Urothelium cell line (cell line): ENCODE results near the gene PLSCR4.

Source experiments
- DNase-seq: peaks from one replicate; pipeline ENCODE4 v3.0.0; 2011; ENCODE audit warnings: low spot score, mixed read lengths
- FAIRE-seq: peaks from 2 replicates; lab custom pipeline; 2011; peaks lifted over from hg19 to GRCh38; lab: Jason Lieb, UNC

Gene PLSCR4

DNA sequence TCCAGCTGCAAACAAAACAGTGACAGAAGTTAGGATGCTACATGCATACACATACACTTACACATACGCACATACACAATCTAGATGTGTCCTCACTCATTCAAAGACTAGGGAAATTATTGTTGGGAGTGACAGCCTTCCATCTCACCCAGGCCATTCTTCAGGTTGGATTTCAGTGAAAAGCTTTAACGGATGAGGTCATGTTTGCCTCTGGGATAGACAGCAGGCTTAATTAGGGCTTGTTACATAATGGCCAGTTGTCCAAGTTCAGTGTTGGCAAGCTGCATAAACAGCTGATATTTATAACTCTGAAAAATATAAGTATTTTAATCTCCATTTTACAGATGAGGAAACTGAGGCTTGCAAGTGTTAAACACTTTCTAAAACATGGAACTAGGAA lies 54.1 kb downstream of the PLSCR4 start:
- FAIRE-seq (no peak), DNase-seq (no peak)

DNA sequence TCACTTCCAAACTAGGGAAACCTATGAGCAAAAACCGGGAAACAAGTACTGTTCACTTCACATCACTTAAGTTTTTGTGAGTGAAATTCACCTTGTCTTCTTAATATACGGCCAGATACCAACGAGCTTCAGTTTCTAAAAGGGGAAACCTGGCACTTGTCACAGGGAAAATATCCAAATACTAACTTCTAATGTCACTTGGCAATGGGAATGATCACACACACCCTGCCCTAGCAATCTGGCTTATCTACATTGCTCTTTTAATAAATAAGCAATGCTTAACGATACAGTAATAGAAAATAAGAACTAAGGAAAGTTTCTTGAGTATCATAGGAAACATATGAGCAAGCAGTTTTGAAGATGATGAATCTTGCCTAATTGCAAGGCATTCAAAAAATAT lies 55.3 kb downstream of the PLSCR4 start:
- DNase-seq (no peak), FAIRE-seq (no peak)

DNA sequence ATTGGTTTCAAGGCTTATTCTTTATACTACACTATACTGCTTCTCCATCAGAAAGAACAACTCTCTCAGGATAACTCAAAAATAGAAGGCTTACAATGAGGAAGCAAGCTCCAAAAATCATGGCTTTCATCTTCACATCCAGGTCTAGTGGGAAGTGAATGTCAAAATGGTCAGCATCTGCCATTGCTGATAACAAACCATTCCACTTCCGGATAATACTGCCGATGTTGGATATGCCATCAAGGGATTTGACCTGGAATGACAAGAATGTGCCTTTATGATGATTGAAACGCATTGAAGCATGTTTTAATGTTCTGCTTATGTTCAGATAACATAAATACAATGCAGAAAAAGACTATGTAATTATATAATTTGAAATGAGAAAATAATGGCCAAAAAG lies 55.9 kb downstream of the PLSCR4 start:
- FAIRE-seq: no peak

DNA sequence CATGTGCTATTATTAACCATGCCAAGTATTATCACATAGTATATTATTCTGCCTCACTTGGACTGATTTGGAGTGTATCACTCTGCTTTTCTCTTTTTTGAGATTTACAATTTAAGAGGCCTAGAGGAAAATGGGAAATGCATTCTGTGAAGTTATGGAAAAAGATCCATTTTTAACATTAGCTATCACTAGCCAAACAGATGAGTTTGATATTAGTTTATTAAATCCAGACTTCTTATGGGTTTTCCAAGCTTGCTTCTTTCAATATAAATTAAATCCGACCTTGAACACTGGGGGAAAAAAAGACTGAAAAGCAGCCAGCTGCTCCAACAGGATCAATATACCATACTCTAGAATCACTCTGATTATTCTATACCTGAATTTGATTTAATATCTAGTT lies 59.9 kb downstream of the PLSCR4 start:
- FAIRE-seq (no peak), DNase-seq (no peak)

More for the DNA sequence above, 55.9 kb downstream of the PLSCR4 start:
- DNase-seq: no peak

DNA sequence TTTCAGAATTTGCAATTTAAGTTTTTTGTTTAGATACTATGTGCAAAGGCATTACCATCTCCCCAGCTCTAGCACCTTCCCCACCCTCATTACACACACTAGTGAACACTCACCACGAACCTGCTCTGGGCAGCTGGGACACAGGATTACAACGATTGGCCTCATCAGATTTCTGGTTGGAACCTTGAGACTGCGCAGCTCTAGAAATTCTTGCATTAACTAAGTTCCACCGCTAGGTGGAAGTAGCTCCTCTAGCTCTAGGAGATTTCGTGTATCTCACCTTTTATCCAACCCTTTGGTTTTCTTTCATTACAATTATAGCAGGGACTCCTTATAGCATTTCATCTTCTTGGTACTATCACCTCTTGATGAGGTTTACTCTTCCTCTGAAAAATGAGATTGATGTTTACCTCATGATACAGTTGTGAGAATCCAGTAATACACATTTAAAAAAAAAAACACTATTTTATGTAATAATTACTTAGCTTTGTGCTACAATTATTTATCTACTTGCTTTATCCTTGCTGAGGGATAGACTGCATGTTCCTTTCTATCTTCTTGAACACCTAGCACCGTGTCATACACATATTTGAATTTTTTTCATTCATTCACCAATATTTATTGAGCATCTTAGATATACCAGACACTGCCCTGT lies 61.3 kb downstream of the PLSCR4 start:
- DNase-seq (peak; percentile 36), FAIRE-seq (no peak)

DNA sequence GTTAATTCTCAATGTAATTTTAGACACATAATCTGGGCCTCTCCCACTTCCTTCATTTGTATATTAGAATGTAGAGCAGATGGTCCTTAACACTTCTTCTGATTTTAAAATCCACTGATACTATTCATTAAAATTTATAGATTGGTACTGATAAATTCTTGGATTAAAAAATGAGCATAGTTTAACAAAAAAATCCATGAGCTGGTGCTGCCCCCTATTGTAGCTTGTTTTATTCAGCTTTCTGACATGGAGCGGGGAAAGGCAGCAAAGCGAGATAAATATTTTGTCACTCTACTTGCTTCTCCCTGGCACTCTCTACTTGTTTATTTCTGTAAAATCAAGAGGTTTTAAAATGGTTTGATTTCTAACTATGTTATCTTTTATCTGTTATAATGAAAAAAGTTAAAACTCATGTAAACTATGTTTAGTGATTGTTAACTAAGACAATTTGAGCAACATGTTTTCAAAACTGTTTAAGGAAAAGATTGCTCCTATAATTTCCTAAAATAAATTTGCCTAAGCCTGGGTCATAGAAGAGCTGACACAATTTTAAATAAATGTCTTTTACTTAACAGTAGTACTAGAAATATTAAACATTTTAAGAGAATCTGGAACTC lies 63.5 kb downstream of the PLSCR4 start:
- no peak for DNase-seq
- no peak for FAIRE-seq

DNA sequence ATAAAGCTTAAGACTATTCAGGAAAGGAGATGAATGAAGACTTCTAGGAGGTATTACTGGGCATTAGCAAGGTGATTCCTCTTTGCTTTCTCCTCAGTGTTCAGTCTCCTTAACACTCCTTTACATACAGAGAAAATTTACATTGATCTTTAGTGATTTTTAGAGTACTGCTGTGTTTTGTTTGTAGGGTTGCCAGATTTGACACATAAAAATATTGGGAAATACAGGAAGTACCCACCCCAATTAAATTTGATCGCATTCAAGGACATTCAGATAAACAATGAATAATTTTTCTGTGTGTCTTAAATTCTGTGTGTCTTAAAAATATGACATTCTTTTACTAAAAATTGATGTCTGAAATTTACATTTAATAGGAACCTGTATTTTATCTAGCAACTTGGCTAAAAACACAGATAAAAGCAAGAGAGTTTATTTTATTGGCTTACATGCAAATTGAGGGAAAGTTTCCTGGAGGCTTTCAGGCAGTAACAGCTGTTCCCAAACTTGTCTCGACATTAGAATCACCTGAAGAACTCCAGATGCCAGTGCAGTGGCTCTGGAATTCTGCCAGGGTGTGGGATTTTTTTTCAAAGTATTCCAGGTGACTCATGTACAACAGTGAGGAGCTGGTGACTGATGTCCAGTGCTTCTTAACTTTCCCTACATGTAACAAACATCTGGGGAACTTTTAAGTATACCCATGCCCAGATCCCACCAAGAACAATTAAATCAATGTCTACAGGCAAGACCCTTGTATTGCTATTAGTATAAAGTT lies 66.5 kb downstream of the PLSCR4 start:
- FAIRE-seq (no peak), DNase-seq (peak; percentile 34)

DNA sequence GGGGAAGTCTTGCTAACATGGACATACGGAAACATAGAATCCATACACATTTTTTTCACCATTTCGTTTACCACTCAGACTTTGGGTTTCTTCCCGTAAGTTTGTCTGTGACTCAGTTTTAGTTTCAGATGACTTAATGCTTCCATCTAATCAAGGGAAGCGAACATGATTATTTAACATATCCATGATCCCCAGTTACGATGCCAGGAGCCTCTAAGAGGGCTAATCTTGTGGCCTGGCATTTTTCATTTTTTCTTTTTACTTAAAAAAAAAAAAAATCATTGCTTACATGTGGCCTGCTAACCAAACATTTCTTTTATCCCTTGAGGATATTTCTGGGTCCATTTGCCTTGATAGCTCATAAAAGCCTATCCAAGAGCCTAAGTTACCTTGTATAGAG lies 69.7 kb downstream of the PLSCR4 start:
- DNase-seq (no peak), FAIRE-seq (no peak)

DNA sequence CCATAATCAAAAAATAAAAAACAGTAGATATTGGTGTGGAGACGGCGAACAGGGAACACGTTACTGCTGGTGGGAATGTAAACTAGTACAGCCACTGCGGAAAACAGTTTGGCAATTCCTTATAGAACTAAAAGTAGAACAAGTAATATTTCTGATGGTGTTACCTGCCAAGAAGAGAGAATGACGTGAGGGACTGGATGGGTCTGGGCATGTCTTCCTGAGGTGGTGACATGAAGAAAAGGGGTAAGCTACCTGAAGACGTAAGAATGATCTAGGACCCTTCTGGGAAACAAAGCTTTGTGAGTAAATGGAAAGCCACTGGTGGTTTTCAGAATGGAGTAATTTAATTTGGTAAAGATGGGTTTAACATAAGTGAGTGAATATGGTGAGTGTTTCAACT lies 70.5 kb downstream of the PLSCR4 start:
- DNase-seq (no peak), FAIRE-seq (no peak)

DNA sequence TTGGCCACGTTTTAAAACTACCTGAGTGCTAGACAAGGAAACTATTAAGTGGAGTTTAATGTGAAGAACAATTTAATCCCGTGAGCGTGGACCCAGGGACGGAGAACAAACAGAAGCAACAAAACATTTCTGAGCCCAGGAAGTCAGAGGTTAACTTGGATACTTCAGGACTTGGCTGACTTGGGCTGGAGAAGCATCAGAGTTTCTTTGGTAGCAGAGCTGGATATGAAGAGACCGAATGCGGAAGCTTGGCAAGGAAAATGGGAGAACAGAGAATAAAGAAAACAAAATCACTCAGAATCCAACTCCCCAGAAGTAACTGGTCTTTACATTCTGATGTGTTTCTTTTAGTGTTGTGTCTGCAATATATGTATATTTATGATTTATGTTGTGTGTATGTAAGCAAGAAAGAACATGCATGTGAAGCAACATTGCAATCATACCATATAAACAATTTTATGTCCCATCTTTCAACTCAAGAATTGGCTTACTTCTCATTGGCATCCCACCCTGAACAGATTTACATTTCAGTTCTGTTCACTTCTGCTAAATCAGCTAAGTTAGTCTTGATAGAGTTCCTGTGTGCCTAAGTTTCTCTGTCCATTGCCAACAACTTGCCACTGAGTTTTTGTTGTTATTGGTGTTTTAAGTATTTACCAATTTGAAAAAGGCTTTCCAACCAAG lies 72.8 kb downstream of the PLSCR4 start:
- no peak for FAIRE-seq
- DNase-seq: no peak

DNA sequence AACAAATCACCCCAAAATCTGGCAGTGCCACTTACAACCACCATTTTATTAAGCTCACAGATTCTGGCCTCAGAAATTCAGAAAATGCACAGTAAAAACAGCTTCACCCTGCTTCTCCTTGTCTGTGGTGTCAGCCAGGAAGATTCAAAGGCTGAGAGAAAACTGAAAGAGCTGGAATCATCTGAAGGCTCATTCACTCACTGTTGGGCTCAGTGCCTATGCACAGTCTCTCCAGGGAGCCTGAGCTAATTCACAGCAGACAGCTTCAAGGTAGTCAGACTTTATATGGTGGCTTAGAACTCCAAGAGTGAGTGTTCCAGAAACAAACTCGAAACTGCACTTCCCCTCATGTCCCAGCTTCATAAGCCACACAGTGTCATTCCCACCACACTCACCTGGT lies 73.4 kb downstream of the PLSCR4 start:
- DNase-seq (no peak), FAIRE-seq (no peak)

DNA sequence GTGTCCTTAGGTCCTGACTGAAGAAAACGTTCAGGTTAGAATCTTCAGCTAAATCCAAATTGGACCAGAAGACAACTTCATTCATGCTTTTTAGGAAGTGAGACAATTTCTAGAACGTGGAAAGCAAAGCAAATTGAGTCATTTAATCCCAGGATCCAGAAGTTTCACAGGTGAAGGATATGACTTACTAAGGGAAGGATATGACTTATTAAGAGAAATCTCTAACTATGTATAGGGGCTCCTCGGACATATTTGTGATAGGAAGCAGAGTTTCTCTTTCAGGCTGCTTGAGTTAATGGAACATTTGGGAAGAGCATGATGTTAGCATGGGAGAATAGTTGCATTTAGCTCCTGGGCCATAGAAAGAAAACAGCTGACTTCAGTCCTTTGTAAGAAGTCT lies 73.8 kb downstream of the PLSCR4 start:
- FAIRE-seq (no peak), DNase-seq (no peak)

DNA sequence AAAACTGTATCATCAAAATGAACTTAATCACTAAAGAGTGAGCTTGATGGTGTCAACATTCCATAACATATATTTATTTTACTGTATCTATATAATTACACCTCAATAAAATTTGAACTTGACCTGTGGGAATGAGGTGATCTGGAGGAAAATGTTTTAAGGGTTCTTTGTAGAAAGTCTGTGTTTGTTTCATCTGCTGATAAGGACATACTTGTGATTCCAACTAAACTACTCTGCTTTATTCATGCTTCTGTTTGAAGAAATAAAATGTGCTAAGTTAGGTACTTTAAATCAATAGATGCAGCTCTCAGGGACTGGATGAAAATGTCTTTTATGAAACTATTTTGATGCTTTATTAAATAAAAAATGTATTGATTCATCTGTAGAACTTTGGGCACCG lies 78.3 kb downstream of the PLSCR4 start:
- FAIRE-seq: no peak
- DNase-seq: no peak

DNA sequence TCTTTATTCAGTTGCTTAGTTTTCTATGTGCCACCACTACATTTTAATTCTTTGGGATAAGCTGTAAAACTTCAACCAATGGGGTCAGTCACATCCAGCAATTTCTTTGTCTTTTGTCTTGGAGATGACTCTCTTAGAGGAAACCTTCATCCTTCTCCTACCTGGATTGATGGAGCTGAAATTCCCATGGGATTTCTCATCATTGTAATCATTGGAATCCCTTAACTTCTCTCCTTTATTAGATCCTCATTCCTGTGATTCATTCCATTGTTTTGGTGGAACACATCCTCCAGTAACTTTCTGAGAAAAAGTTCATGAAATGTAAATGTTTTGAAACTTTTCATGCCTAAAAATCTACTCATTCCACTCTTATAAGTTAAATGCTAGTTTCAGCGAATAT lies 80.3 kb downstream of the PLSCR4 start:
- FAIRE-seq: no peak

DNA sequence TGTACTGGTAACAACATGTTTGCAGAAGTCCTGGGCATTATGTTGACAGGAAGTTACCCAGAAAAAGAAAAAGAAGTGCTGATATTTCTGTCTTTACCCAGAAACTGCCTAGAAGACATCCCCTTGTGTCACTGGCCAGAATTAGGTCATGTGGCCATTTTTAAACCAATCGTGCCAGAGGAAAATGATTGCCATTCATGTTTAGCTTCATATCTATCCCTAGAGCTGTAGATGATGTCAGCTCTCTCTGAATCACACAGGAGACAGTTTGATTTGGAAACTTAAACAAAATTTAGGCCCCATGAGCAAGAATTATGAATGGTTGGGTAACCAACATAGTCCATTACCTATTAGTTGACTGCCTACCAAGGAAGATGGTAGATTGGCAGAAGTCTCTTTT lies 81.0 kb downstream of the PLSCR4 start:
- FAIRE-seq (no peak), DNase-seq (no peak)

More for the DNA sequence above, 80.3 kb downstream of the PLSCR4 start:
- DNase-seq: no peak

DNA sequence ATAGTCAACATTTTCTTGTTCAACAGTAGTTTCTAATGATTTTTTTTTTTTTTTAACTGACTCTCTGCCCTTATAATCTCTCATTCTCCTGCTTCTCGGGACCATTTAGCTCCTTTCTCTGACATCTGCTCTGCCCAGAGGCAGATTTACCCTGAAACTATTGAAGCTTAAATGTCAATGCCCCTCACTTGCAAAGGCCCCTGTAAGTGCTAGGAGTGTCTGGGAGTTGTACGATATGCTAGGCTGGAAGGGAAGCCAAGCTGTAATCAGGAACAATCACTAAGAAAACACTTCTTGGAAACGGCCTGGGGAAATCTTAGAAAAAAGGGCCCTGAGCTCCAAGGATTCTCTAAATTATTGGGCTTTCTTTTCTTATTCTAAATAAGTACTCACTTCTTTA lies 84.1 kb downstream of the PLSCR4 start:
- FAIRE-seq: no peak

DNA sequence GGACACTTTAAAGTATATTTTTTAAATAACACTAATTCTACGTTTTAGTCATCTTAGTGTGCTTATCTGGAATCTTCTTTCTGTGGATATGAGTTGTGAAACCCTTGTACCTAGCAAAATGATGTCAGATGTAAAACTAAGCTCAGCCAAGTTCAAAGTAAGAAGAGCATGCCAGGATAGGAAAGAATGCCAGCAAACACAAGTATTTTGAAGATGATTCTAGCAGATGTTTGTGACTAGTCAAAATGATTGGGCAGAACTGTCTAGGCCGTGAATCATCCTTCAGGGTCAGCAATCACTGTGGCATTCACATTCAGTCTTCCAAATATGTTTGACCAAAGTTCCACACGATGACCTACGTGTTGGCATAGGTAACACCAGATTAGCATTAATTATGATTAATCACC lies 84.5 kb downstream of the PLSCR4 start:
- peak; percentile 27 for DNase-seq

More for the DNA sequence above, 84.1 kb downstream of the PLSCR4 start:
- DNase-seq: no peak

DNA sequence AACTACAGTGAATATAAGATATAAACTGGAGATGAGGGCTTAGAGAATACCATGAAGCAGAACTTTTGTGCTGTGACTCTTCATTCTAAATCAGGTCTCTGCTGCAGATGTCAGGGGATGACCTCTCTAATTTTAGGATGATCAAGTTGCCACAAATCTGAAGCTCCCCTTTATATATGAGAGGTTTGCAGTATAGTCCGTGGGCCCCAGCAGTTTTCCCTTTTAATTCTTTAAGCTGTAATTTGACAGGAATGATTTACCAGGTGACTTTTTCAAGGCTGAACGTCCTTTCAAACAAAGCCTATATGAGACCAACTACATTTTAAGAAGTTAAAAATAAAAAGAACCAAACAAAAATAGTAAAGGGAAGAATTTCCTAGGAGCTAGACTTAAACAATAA lies 85.0 kb downstream of the PLSCR4 start:
- FAIRE-seq: no peak
- DNase-seq: no peak

More for the DNA sequence above, 84.5 kb downstream of the PLSCR4 start:
- no peak for FAIRE-seq

DNA sequence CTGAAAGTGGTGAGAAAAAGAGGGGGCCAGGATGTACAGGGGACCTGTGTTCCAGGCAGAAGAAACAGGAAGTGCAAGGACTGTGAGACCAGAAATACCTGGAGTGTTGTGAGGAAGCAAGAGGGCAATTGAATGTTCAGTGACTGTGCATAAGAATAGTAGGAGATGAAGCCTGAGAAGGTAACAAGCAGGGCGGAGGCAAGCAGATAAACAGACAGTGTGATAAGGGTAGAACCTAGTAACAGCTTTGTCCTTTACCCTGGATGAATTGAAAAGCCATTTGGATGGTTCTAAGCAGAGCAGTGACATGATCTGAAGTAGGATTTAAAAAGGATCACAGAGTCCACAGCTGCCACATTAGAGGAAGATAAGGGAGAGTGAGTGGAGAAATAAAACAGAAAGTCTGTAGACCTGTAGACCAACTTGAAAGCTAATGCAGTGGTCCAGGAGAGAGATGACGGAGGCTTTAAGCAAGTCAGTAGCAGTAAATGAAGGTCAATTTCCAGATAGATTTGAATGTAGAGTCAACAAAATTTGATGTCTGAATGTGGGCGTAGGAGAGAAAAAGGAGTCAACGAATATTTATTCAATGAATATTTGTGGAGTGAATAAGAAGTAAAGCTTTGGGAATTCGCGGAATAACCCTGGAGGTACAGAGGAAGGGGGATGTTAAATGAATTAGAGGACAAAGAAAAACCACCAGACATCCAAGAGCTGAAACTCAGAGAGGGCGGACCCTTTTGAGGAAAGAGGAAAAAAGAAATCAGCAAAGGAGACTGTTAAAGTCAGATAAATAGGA lies 85.7 kb downstream of the PLSCR4 start:
- DNase-seq (no peak), FAIRE-seq (no peak)

DNA sequence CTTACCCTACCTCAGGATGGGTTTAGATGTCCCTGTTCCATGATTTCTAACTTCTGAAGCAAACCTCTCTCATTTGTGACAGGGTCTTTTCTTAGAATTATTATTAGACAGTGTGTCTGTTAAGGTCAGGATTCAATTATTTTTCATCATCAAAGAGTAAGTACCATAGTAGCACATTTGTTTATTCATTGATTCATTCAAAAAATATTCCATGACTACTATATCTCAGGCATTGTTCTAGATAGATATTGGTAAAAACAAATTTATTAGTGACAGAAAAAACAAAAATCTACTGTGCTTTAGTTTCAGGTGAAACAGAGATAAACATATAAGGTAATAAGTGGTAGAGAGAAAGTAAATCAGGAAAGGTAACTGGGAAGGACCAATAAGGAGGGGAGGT lies 86.4 kb downstream of the PLSCR4 start:
- FAIRE-seq (no peak), DNase-seq (no peak)

DNA sequence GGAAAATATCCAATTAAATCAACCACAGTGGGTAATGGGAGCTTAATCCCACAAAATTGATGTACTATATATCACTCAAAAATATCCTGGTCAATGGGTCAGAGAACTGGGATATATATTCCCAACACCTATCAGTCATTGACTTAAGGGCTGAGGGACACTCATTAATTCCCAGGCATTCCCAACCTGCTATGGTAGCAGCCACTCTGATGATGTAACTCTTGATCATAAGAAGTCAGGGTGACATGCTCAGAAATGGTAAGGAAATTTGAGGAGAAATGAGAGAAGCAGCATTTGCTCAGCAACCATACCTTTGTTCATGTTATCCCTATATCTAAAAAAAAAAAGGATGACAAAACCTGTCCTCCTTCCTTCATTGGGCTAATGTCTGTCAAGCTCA lies 86.8 kb downstream of the PLSCR4 start:
- DNase-seq: no peak
- FAIRE-seq: no peak
